ENCODE measurements around the gene BPIFB2.

The BPIFB2 gene

GRCh38 chr20:33061658-33062028 lies 54.1 kb downstream of the BPIFB2 start:
- H3K27ac ChIP-seq = no peak overlapping the region
- no peak for TF ChIP-seq ZFX (IDR thresholded peaks at IDR 0.05)
- no peak for TF ChIP-seq CTCF (conservative IDR thresholded peaks at IDR 0.05)

GRCh38 chr20:33062105-33062824 lies 54.8 kb downstream of the BPIFB2 start:
- no peak for TF ChIP-seq ZFX (IDR thresholded peaks at IDR 0.05)
- TF ChIP-seq CTCF (conservative IDR thresholded peaks at IDR 0.05) = no peak
- H3K27ac ChIP-seq = no peak overlapping the region

GRCh38 chr20:33062825-33063149 lies 55.3 kb downstream of the BPIFB2 start:
- TF ChIP-seq CTCF (conservative IDR thresholded peaks at IDR 0.05) (no peak), ZFX (IDR thresholded peaks at IDR 0.05) (no peak)
- no peak overlapping the region for H3K27ac ChIP-seq

- H3K27ac ChIP-seq = no peak overlapping the region
- no peak for TF ChIP-seq ZFX (IDR thresholded peaks at IDR 0.05)
- TF ChIP-seq CTCF (conservative IDR thresholded peaks at IDR 0.05) = no peak
Observed at GRCh38 chr20:33063271-33063670, 55.8 kb downstream of the BPIFB2 start.

- no peak overlapping the region for H3K27ac ChIP-seq
- TF ChIP-seq ZFX (IDR thresholded peaks at IDR 0.05) (no peak), CTCF (conservative IDR thresholded peaks at IDR 0.05) (no peak)
Observed at GRCh38 chr20:33064572-33065287, 57.2 kb downstream of the BPIFB2 start.

- TF ChIP-seq ZFX (IDR thresholded peaks at IDR 0.05) (no peak), CTCF (conservative IDR thresholded peaks at IDR 0.05) (no peak)
- no peak overlapping the region for H3K27ac ChIP-seq
Observed at GRCh38 chr20:33065785-33066184, 58.3 kb downstream of the BPIFB2 start.

- no peak for TF ChIP-seq ZFX (IDR thresholded peaks at IDR 0.05)
- no peak overlapping the region for H3K27ac ChIP-seq
Observed at GRCh38 chr20:33067806-33068205, 60.3 kb downstream of the BPIFB2 start.

Data from C4-2B (cell line).